SHP77 (cell line): ENCODE measurements around the gene NRCAM.
A peak's percentile ranks its signal among the peaks of the same experiment; 100 is the strongest.

Experiments used
- DNase-seq, 2 experiments: peaks; one replicate each; lab custom pipeline; 2025; lab: John Stamatoyannopoulos, UW

NRCAM gene

GRCh38 chr7:108459922-108460551 is 3.8 kb upstream of the NRCAM start:
- DNase-seq = peak; percentile 44 to 52

- no peak for DNase-seq
Observed at GRCh38 chr7:108457871-108458270, 1.6 kb upstream of the NRCAM start.

- no peak for DNase-seq
Observed at GRCh38 chr7:108456845-108457540, 757 bp upstream of the NRCAM start.

GRCh38 chr7:108455551-108455997 is 662 bp downstream of the NRCAM start:
- DNase-seq = no peak

GRCh38 chr7:108454674-108455550 is 1.3 kb downstream of the NRCAM start:
- peak; percentile 33 to 56 for DNase-seq

- no peak for DNase-seq
Observed at GRCh38 chr7:108454317-108454673, 1.9 kb downstream of the NRCAM start.

- no peak for DNase-seq
Observed at GRCh38 chr7:108453320-108453719, 2.9 kb downstream of the NRCAM start.

- DNase-seq = peak in 1 of 2 experiments; percentile 38
Observed at GRCh38 chr7:108452707-108453106, 3.5 kb downstream of the NRCAM start.

GRCh38 chr7:108451296-108451848 is 4.9 kb downstream of the NRCAM start:
- no peak for DNase-seq

GRCh38 chr7:108450160-108450559 is 6.1 kb downstream of the NRCAM start:
- no peak for DNase-seq

- no peak for DNase-seq
Observed at GRCh38 chr7:108449521-108449920, 6.7 kb downstream of the NRCAM start.

- no peak for DNase-seq
Observed at GRCh38 chr7:108448584-108449505, 7.4 kb downstream of the NRCAM start.

- DNase-seq = peak; percentile 86
Observed at GRCh38 chr7:108442039-108442568, 14.1 kb downstream of the NRCAM start.

GRCh38 chr7:108441392-108441955 is 14.8 kb downstream of the NRCAM start:
- DNase-seq = no peak

- DNase-seq = no peak
Observed at GRCh38 chr7:108440613-108441012, 15.6 kb downstream of the NRCAM start.

GRCh38 chr7:108436906-108437305 is 19.3 kb downstream of the NRCAM start:
- no peak for DNase-seq

GRCh38 chr7:108434010-108434409 is 22.2 kb downstream of the NRCAM start:
- DNase-seq = peak in 1 of 2 experiments; percentile 17

- no peak for DNase-seq
Observed at GRCh38 chr7:108431099-108431498, 25.1 kb downstream of the NRCAM start.

- DNase-seq = no peak
Observed at GRCh38 chr7:108430664-108431063, 25.6 kb downstream of the NRCAM start.

- no peak for DNase-seq
Observed at GRCh38 chr7:108427766-108428165, 28.5 kb downstream of the NRCAM start.
